ENCODE data around the gene ADORA2A. TPM values are rescaled to one million over a fixed set of nuclear protein-coding genes. Genes with fewer than 3 reads are reported as not detected.

ADORA2A gene
- total RNA-seq: 10 to 100 TPM; 20.3 to 20.4 TPM

- H3K27ac Mint-ChIP-seq: peak within 1 kb of the TSS; percentile 93
- H3K4me1 Mint-ChIP-seq (ENCODE audit: low read depth): peaks cover 75% of the 10 kb centered on the region
- DNase-seq (peak; percentile 92), ATAC-seq (peak; percentile 67)
- H3K27me3 Mint-ChIP-seq (ENCODE audit: low read depth): peaks cover under 1% of the 10 kb centered on the region
- ChIA-PET CTCF (interaction anchor here (0.8 to 8.0 kb wide), 5 partner anchors 8 to 95 kb away, joined by 3 to 85 read pairs (median 4); no protein-coding TSS in a partner anchor), POLR2A (interaction anchor here (0.7 to 5.4 kb wide), 6 partner anchors 8 to 534 kb away, joined by 3 to 34 read pairs (median 4); partner anchors contain the start of gene MIF)
- no peaks in the 10 kb centered on the region for H3K9me3 Mint-ChIP-seq (ENCODE audit: insufficient read depth)
- H3K36me3 Mint-ChIP-seq (ENCODE audit: low read depth): peaks cover 4% of the 10 kb centered on the region
- H3K4me3 Mint-ChIP-seq: peak within 1 kb of the TSS; percentile 80
Observed at GRCh38 chr22:24427500-24428164, at the start of gene ADORA2A. TSS of gene ADORA2A (plus strand) at chr22:24427599. CDS start at chr22:24433405, 5,806 bp downstream.

GRCh38 chr22:24379536-24379935, 47.9 kb upstream of the ADORA2A start:
- Mint-ChIP-seq H3K27me3 (ENCODE audit: low read depth) (no peaks in the 10 kb centered on the region), H3K4me1 (ENCODE audit: low read depth) (peaks cover 23% of the 10 kb centered on the region), H3K27ac (peak overlapping the region; percentile 82), H3K4me3 (peak overlapping the region; percentile 22), H3K9me3 (ENCODE audit: insufficient read depth) (peaks cover 4% of the 10 kb centered on the region), H3K36me3 (ENCODE audit: low read depth) (peaks cover 47% of the 10 kb centered on the region)
- peak; percentile 47 for DNase-seq
- ATAC-seq: peak; percentile 93
- ChIA-PET CTCF (no interaction called here), POLR2A (interaction anchor here (1.1 kb wide), 1 partner anchor 12 kb away, joined by 3 read pairs; no protein-coding TSS in a partner anchor)

- H3K4me3 Mint-ChIP-seq: peak overlapping the region; percentile 22
- peaks cover 23% of the 10 kb centered on the region for H3K4me1 Mint-ChIP-seq (ENCODE audit: low read depth)
- ChIA-PET POLR2A (interaction anchor here (1.1 kb wide), 1 partner anchor 11 kb away, joined by 3 read pairs; no protein-coding TSS in a partner anchor), CTCF (interaction anchor here (0.7 to 1.4 kb wide), 2 partner anchors 11 to 77 kb away, joined by 3 to 5 read pairs; no protein-coding TSS in a partner anchor)
- H3K9me3 Mint-ChIP-seq (ENCODE audit: insufficient read depth): no peaks in the 10 kb centered on the region
- DNase-seq (no peak), ATAC-seq (no peak)
- peak overlapping the region; percentile 82 for H3K27ac Mint-ChIP-seq
- no peaks in the 10 kb centered on the region for H3K27me3 Mint-ChIP-seq (ENCODE audit: low read depth)
- H3K36me3 Mint-ChIP-seq (ENCODE audit: low read depth): peaks cover 39% of the 10 kb centered on the region
Observed at GRCh38 chr22:24380220-24380904, 47.0 kb upstream of the ADORA2A start.

- Mint-ChIP-seq H3K27ac (no peak overlapping the region), H3K36me3 (ENCODE audit: low read depth) (peaks cover 37% of the 10 kb centered on the region), H3K4me3 (no peak overlapping the region), H3K27me3 (ENCODE audit: low read depth) (no peaks in the 10 kb centered on the region), H3K9me3 (ENCODE audit: insufficient read depth) (no peaks in the 10 kb centered on the region), H3K4me1 (ENCODE audit: low read depth) (peaks cover 23% of the 10 kb centered on the region)
- ATAC-seq: no peak
- no peak for DNase-seq
- ChIA-PET CTCF (interaction anchor here (0.7 to 1.4 kb wide), 2 partner anchors 10 to 78 kb away, joined by 3 to 5 read pairs; no protein-coding TSS in a partner anchor), POLR2A (no interaction called here)
Observed at GRCh38 chr22:24380905-24381230, 46.5 kb upstream of the ADORA2A start.

- no peaks in the 10 kb centered on the region for H3K27me3 Mint-ChIP-seq (ENCODE audit: low read depth)
Observed at GRCh38 chr22:24383061-24383460, 44.3 kb upstream of the ADORA2A start.

GRCh38 chr22:24384131-24384530, 43.3 kb upstream of the ADORA2A start:
- DNase-seq (no peak), ATAC-seq (no peak)
- Mint-ChIP-seq H3K27ac (no peak overlapping the region), H3K27me3 (ENCODE audit: low read depth) (no peaks in the 10 kb centered on the region), H3K4me1 (ENCODE audit: low read depth) (peaks cover 15% of the 10 kb centered on the region), H3K4me3 (no peak overlapping the region), H3K9me3 (ENCODE audit: insufficient read depth) (no peaks in the 10 kb centered on the region), H3K36me3 (ENCODE audit: low read depth) (peaks cover 33% of the 10 kb centered on the region)
- CTCF ChIA-PET: no interaction called here
- POLR2A ChIA-PET: no interaction called here

More at GRCh38 chr22:24383061-24383460, 44.3 kb upstream of the ADORA2A start:
- DNase-seq: no peak
- Mint-ChIP-seq H3K9me3 (ENCODE audit: insufficient read depth) (no peaks in the 10 kb centered on the region), H3K4me3 (no peak overlapping the region), H3K27ac (no peak overlapping the region), H3K36me3 (ENCODE audit: low read depth) (peaks cover 29% of the 10 kb centered on the region), H3K4me1 (ENCODE audit: low read depth) (peaks cover 23% of the 10 kb centered on the region)
- ChIA-PET POLR2A (no interaction called here), CTCF (interaction anchor here (1.1 kb wide), 1 partner anchor 10 kb away, joined by 4 read pairs; no protein-coding TSS in a partner anchor)
- no peak for ATAC-seq

- peaks cover 16% of the 10 kb centered on the region for H3K4me1 Mint-ChIP-seq (ENCODE audit: low read depth)
- ChIA-PET CTCF (no interaction called here), POLR2A (no interaction called here)
- no peak overlapping the region for H3K4me3 Mint-ChIP-seq
- ATAC-seq: no peak
- no peaks in the 10 kb centered on the region for H3K9me3 Mint-ChIP-seq (ENCODE audit: insufficient read depth)
- no peak overlapping the region for H3K27ac Mint-ChIP-seq
- no peak for DNase-seq
- peaks cover 33% of the 10 kb centered on the region for H3K36me3 Mint-ChIP-seq (ENCODE audit: low read depth)
- H3K27me3 Mint-ChIP-seq (ENCODE audit: low read depth): no peaks in the 10 kb centered on the region
Observed at GRCh38 chr22:24386937-24387471, 40.4 kb upstream of the ADORA2A start.

- H3K9me3 Mint-ChIP-seq (ENCODE audit: insufficient read depth): no peaks in the 10 kb centered on the region
- H3K4me1 Mint-ChIP-seq (ENCODE audit: low read depth): peaks cover 24% of the 10 kb centered on the region
- no peaks in the 10 kb centered on the region for H3K27me3 Mint-ChIP-seq (ENCODE audit: low read depth)
- CTCF ChIA-PET: no interaction called here
- H3K27ac Mint-ChIP-seq: no peak overlapping the region
- DNase-seq (no peak), ATAC-seq (no peak)
- peaks cover 26% of the 10 kb centered on the region for H3K36me3 Mint-ChIP-seq (ENCODE audit: low read depth)
- POLR2A ChIA-PET: no interaction called here
- H3K4me3 Mint-ChIP-seq: no peak overlapping the region
Observed at GRCh38 chr22:24389680-24390079, 37.7 kb upstream of the ADORA2A start.

- DNase-seq (no peak), ATAC-seq (no peak)
- H3K4me3 Mint-ChIP-seq: no peak overlapping the region
- ChIA-PET CTCF (no interaction called here), POLR2A (no interaction called here)
- H3K9me3 Mint-ChIP-seq (ENCODE audit: insufficient read depth): no peaks in the 10 kb centered on the region
- H3K36me3 Mint-ChIP-seq (ENCODE audit: low read depth): peaks cover 28% of the 10 kb centered on the region
- H3K27ac Mint-ChIP-seq: no peak overlapping the region
- H3K27me3 Mint-ChIP-seq (ENCODE audit: low read depth): no peaks in the 10 kb centered on the region
- peaks cover 24% of the 10 kb centered on the region for H3K4me1 Mint-ChIP-seq (ENCODE audit: low read depth)
Observed at GRCh38 chr22:24390156-24390555, 37.2 kb upstream of the ADORA2A start.

- Mint-ChIP-seq H3K36me3 (ENCODE audit: low read depth) (peaks cover 31% of the 10 kb centered on the region), H3K9me3 (ENCODE audit: insufficient read depth) (no peaks in the 10 kb centered on the region), H3K27me3 (ENCODE audit: low read depth) (no peaks in the 10 kb centered on the region), H3K4me3 (no peak overlapping the region), H3K4me1 (ENCODE audit: low read depth) (peaks cover 24% of the 10 kb centered on the region), H3K27ac (no peak overlapping the region)
- ChIA-PET CTCF (interaction anchor here (0.8 to 1.7 kb wide), 2 partner anchors 10 to 11 kb away, joined by 4 to 5 read pairs; no protein-coding TSS in a partner anchor), POLR2A (no interaction called here)
- no peak for ATAC-seq
- no peak for DNase-seq
Observed at GRCh38 chr22:24390576-24390975, 36.8 kb upstream of the ADORA2A start.

GRCh38 chr22:24391836-24392217, 35.6 kb upstream of the ADORA2A start:
- Mint-ChIP-seq H3K4me3 (no peak overlapping the region), H3K27ac (peak overlapping the region; percentile 53), H3K27me3 (ENCODE audit: low read depth) (no peaks in the 10 kb centered on the region), H3K4me1 (ENCODE audit: low read depth) (peaks cover 27% of the 10 kb centered on the region), H3K36me3 (ENCODE audit: low read depth) (peaks cover 38% of the 10 kb centered on the region), H3K9me3 (ENCODE audit: insufficient read depth) (no peaks in the 10 kb centered on the region)
- ChIA-PET CTCF (interaction anchor here (0.8 to 1.7 kb wide), 6 partner anchors 9 to 65 kb away, joined by 3 to 4 read pairs (median 3); no protein-coding TSS in a partner anchor), POLR2A (interaction anchor here (0.6 to 0.9 kb wide), 2 partner anchors 12 to 159 kb away, joined by 3 read pairs; no protein-coding TSS in a partner anchor)
- ATAC-seq (no peak), DNase-seq (no peak)
